Fibroblast of lung (primary cell): ENCODE measurements around the gene TNFRSF14. TPM values are rescaled to one million over a fixed set of nuclear protein-coding genes. Genes with fewer than 3 reads are reported as not detected.
A peak's percentile ranks its signal among the peaks of the same experiment; 100 is the strongest.

Experiments
- DNase-seq, 2 donors: peaks; one replicate each; pipeline versions ENCODE4 v3.0.0 to v3.0.0-alpha.2; 2010; ENCODE audit warnings: low read depth in 2 of 2
- H2AFZ ChIP-seq: 2 replicates; pipeline ENCODE4 v1.5.1; 2012; ENCODE audit warnings: low read length, control low read depth, inconsistent platforms
- H3K27ac ChIP-seq: 2 replicates; pipeline ENCODE4 v1.5.1; 2011; ENCODE audit warnings: low read length, control low read depth; ENCODE audit not compliant: insufficient read depth
- H3K27me3 ChIP-seq: 2 replicates; pipeline ENCODE4 v1.5.1; 2011; ENCODE audit warnings: mild to moderate bottlenecking, low read length; ENCODE audit not compliant: control insufficient read depth, insufficient read depth
- H3K36me3 ChIP-seq: 2 replicates; pipeline ENCODE4 v1.5.1; 2011; ENCODE audit warnings: low read length; ENCODE audit not compliant: control insufficient read depth, insufficient read depth
- H3K4me1 ChIP-seq: 2 replicates; pipeline ENCODE4 v1.5.1; 2011; ENCODE audit warnings: low read length; ENCODE audit not compliant: control insufficient read depth, insufficient read depth; ENCODE audit errors: extremely low read depth
- H3K4me2 ChIP-seq: 2 replicates; pipeline ENCODE4 v1.5.1; 2011; ENCODE audit warnings: low read length, control low read depth; ENCODE audit not compliant: insufficient read depth; ENCODE audit errors: extremely low read depth
- H3K4me3 ChIP-seq, 4 experiments: fragments of 200-600 bp in 1 of 4; sonication (generic) in 1 of 4; replicated peaks in 1 of 4; 2 replicates each; pipeline ENCODE4 v1.5.1; 2011 to 2016; ENCODE audit warnings: low read length in 4 of 4, low read depth in 3 of 4, mild to moderate bottlenecking in 3 of 4, control low read depth in 2 of 4, inconsistent platforms in 1 of 4, mixed read lengths in 1 of 4; ENCODE audit not compliant: insufficient read depth in 1 of 4; ENCODE audit errors: control extremely low read depth in 1 of 4
- H3K79me2 ChIP-seq: 2 replicates; pipeline ENCODE4 v1.5.1; 2012; ENCODE audit warnings: mild to moderate bottlenecking, low read length, inconsistent platforms; ENCODE audit not compliant: control insufficient read depth, insufficient read depth
- H3K9ac ChIP-seq: 2 replicates; pipeline ENCODE4 v1.5.1; 2011; ENCODE audit warnings: mild to moderate bottlenecking, low read length, control low read depth; ENCODE audit not compliant: insufficient read depth
- H3K9me3 ChIP-seq: 2 replicates; pipeline ENCODE4 v1.5.1; 2012; ENCODE audit warnings: low read depth, low read length; ENCODE audit not compliant: control insufficient read depth, insufficient read depth
- H4K20me1 ChIP-seq: 2 replicates; pipeline ENCODE4 v1.5.1; 2011; ENCODE audit warnings: low read length; ENCODE audit not compliant: control insufficient read depth, insufficient read depth; ENCODE audit errors: extremely low read depth
- EZH2 ChIP-seq: IDR thresholded peaks from 2 replicates; pipeline ENCODE4 v1.5.1; 2012; ENCODE audit warnings: low read length, control low read depth, mild to moderate bottlenecking; ENCODE audit errors: missing control alignments
- polyA minus RNA-seq: library from RNA; depleted of rRNA, polyadenylated mRNA; stranded (reverse); fragments of >200 nt; gene quantifications from 2 replicates; pipeline ENCODE4 v1.2.3, GENCODE V29; 2011; ENCODE audit warnings: low replicate concordance
- polyA plus RNA-seq, 2 donors: library from polyadenylated mRNA; depleted of rRNA in 1 of 2; stranded (reverse) in 1 of 2; unstranded in 1 of 2; fragments of >200 nt; gene quantifications; 2 replicates each; pipeline ENCODE4 v1.2.1, GENCODE V29; 2011 to 2012; ENCODE audit warnings: missing spikeins in 1 of 2
- total RNA-seq: library from RNA; depleted of rRNA; stranded (reverse); fragments of >200 nt; gene quantifications from 2 replicates; pipeline ENCODE4 v1.2.1, GENCODE V29; 2014
- TF ChIP-seq, protein P1 (sequence below), 2 donors: IDR thresholded peaks in 1 of 2; conservative IDR thresholded peaks in 1 of 2; 1 replicate in 1 of 2; 2 replicates in 1 of 2; pipeline ENCODE4 v1.5.1; 2011 to 2012; ENCODE audit warnings: low read length in 2 of 2, control low read depth in 1 of 2, inconsistent platforms in 1 of 2, low read depth in 1 of 2, mild to moderate bottlenecking in 1 of 2

Gene TNFRSF14
- total RNA-seq = 76.3 and 85.0 TPM in 2 replicates
- polyA plus RNA-seq = 9.9 and 15.2 TPM in 2 replicates
- 15.5 and 21.0 TPM in 2 replicates for polyA plus RNA-seq (2012)
- 12.9 and 16.3 TPM in 2 replicates for polyA minus RNA-seq

DNA sequence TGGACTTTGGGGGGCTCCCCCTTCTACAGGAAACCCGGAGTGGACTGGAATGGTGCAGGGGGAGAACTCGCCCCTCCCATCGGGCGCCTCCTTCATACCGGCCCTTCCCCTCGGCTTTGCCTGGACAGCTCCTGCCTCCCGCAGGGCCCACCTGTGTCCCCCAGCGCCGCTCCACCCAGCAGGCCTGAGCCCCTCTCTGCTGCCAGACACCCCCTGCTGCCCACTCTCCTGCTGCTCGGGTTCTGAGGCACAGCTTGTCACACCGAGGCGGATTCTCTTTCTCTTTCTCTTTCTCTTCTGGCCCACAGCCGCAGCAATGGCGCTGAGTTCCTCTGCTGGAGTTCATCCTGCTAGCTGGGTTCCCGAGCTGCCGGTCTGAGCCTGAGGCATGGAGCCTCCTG, at the start of gene TNFRSF14:
Gene TNFRSF14, plus strand, starts transcription at position 95 of the 401 bp plus-strand sequence. Its CDS starts 294 bp downstream, at position 389.
- H3K79me2 ChIP-seq = no peaks in the 10 kb centered on the region
- H3K27me3 ChIP-seq = no peaks in the 10 kb centered on the region
- DNase-seq = peak; percentile 24 to 56
- peak within 1 kb of the TSS; percentile 83 for H3K27ac ChIP-seq
- no peaks in the 10 kb centered on the region for H4K20me1 ChIP-seq
- peak within 1 kb of the TSS; percentile 88 for H3K4me2 ChIP-seq
- H3K4me1 ChIP-seq = peaks cover 5% of the 10 kb centered on the region
- peak within 1 kb of the TSS; percentile 72 for H2AFZ ChIP-seq
- no peaks in the 10 kb centered on the region for H3K9me3 ChIP-seq
- TF ChIP-seq EZH2 = no peak
- TF ChIP-seq, protein P1, sequence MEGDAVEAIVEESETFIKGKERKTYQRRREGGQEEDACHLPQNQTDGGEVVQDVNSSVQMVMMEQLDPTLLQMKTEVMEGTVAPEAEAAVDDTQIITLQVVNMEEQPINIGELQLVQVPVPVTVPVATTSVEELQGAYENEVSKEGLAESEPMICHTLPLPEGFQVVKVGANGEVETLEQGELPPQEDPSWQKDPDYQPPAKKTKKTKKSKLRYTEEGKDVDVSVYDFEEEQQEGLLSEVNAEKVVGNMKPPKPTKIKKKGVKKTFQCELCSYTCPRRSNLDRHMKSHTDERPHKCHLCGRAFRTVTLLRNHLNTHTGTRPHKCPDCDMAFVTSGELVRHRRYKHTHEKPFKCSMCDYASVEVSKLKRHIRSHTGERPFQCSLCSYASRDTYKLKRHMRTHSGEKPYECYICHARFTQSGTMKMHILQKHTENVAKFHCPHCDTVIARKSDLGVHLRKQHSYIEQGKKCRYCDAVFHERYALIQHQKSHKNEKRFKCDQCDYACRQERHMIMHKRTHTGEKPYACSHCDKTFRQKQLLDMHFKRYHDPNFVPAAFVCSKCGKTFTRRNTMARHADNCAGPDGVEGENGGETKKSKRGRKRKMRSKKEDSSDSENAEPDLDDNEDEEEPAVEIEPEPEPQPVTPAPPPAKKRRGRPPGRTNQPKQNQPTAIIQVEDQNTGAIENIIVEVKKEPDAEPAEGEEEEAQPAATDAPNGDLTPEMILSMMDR (conservative IDR thresholded peaks at IDR 0.05 in 1 of 2, IDR thresholded peaks at IDR 0.05 in 1 of 2; ENCODE audit: low read depth in 1 of 2, low read length in 2 of 2) = peak; percentile 18
- H3K4me3 ChIP-seq = peak within 1 kb of the TSS; percentile 45 to 75 (median 56)
- peaks cover 2% of the 10 kb centered on the region for H3K36me3 ChIP-seq
- peak within 1 kb of the TSS; percentile 63 for H3K9ac ChIP-seq

DNA sequence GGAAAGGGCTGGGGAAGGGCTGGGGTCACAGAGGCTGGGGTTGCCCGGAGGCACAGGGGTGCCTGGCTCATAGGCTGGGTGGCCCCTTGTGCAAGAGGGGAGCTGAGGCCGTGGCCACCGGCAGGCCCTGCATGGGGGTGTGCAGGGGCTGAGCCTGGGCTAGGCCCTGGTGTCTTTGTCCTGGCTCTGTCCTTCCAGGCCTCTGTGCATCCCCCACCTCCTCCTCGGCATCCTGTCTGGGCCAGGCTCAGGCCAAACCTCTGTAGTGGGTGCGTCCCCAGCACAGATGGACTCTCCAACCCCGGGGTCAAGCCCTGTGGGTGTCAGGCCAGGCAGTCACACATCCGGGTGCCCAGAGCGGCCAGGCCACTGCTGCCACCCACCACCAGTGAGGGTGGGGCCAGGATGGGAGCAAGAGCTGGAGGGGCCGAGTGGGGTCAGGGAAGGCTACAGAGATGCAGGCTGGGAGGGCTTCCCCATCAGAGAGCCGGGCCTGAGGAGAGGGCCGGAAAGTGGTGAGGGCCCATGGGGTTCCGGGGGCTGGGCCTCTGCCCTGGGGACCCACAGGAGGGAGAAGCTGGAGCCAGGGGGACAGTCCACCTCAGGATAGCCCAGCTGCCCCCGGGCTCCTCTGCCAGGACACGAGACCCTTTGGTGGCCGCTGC, 49.1 kb upstream of the TNFRSF14 start:
- peaks cover 23% of the 10 kb centered on the region for H3K27me3 ChIP-seq
- peaks cover 6% of the 10 kb centered on the region for H3K4me1 ChIP-seq
- no peak overlapping the region for H3K4me2 ChIP-seq
- H3K27ac ChIP-seq = no peak overlapping the region
- no peak overlapping the region for H2AFZ ChIP-seq
- H3K79me2 ChIP-seq = no peaks in the 10 kb centered on the region
- peak in 1 of 2 donors; percentile 20 for DNase-seq
- no peaks in the 10 kb centered on the region for H3K9me3 ChIP-seq
- no peaks in the 10 kb centered on the region for H4K20me1 ChIP-seq
- H3K9ac ChIP-seq = no peak overlapping the region
- no peak overlapping the region for H3K4me3 ChIP-seq
- H3K36me3 ChIP-seq = peaks cover 3% of the 10 kb centered on the region
- TF ChIP-seq, protein P1 (conservative IDR thresholded peaks at IDR 0.05 in 1 of 2, IDR thresholded peaks at IDR 0.05 in 1 of 2; ENCODE audit: low read depth in 1 of 2, low read length in 2 of 2) = no peak
- TF ChIP-seq EZH2 = no peak

DNA sequence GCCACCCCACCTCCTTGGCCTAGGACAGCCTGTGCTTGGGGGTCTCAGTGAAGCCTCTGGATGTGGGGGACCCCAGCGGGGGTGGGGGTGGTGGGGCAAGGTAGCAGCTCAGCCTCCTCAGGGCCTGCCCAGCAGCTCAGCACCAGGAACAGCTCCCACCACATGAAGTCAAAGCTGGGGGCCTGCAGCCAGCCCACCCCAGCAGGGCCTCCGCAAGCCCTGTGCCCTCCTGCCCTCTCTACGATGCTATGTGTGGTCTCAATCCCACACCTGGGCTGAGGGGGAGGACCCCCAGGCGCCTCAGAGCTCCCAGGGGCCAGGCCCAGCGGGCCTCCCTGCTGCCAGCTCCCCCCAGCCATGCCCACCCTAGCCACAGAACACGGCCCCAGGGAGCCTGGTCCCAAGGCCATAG, 48.4 kb upstream of the TNFRSF14 start:
- Histone ChIP-seq H3K27ac (no peak overlapping the region), H2AFZ (no peak overlapping the region), H3K27me3 (peaks cover 20% of the 10 kb centered on the region), H3K9ac (no peak overlapping the region), H3K4me3 (no peak overlapping the region), H3K79me2 (no peaks in the 10 kb centered on the region), H4K20me1 (no peaks in the 10 kb centered on the region), H3K9me3 (no peaks in the 10 kb centered on the region), H3K36me3 (peaks cover 3% of the 10 kb centered on the region), H3K4me1 (peaks cover 6% of the 10 kb centered on the region), H3K4me2 (no peak overlapping the region)
- TF ChIP-seq, protein P1 (conservative IDR thresholded peaks at IDR 0.05 in 1 of 2, IDR thresholded peaks at IDR 0.05 in 1 of 2; ENCODE audit: low read depth in 1 of 2, low read length in 2 of 2) = no peak
- no peak for TF ChIP-seq EZH2
- DNase-seq = no peak
